Uterus (tissue), 2 donors: ENCODE measurements around the gene CMTM2.

Experiments used
- CTCF ChIP-seq, 4 experiments: fragments of 200-600 bp in 2 of 4; fragments of 450-650 bp in 2 of 4; sonication (generic) in 2 of 4; IDR thresholded peaks; one replicate each; pipeline ENCODE4 v1.5.1; 2016 to 2019; ENCODE audit warnings: antibody characterized with exemption in 4 of 4, mild to moderate bottlenecking in 2 of 4, moderate library complexity in 1 of 4
- POLR2A ChIP-seq, 2 donors: fragments of 450-650 bp; IDR thresholded peaks; one replicate each; pipeline ENCODE4 v1.6.1; 2016; ENCODE audit warnings: antibody characterized with exemption in 2 of 2, mild to moderate bottlenecking in 1 of 2, moderate library complexity in 1 of 2

- TF ChIP-seq CTCF (IDR thresholded peaks at IDR 0.05), result no peak
- TF ChIP-seq POLR2A (IDR thresholded peaks at IDR 0.05), result no peak
Observed at GRCh38 chr16:66587881-66588600, 8.8 kb downstream of the CMTM2 start.
